GM18505 (cell line): ENCODE data around the gene PPM1G.
"Not testable (repeated sequence)": the region's sequence is repeated elsewhere in the genome, so short reads cannot be mapped to it uniquely, and the experiment has no call there.

Experiments
- ATAC-seq: cut with Tn5 transposase; IDR thresholded peaks from one replicate; pipeline ENCODE4 v1.9.1; 2021; ENCODE audit not compliant: unreplicated experiment
- POLR2A ChIP-seq: IDR thresholded peaks from 4 replicates; pipeline ENCODE4 v1.6.1; 2011; ENCODE audit warnings: borderline replicate concordance; ENCODE audit not compliant: insufficient read depth, insufficient read length; ENCODE audit errors: extremely low read depth

The PPM1G gene

GRCh38 chr2:27372937-27373336, 36.5 kb downstream of the PPM1G start:
- no peak for ATAC-seq
- no peak for TF ChIP-seq POLR2A

- TF ChIP-seq POLR2A: peak; percentile 60
- ATAC-seq: peak; percentile 34
Measured at GRCh38 chr2:27370816-27371620, 38.4 kb downstream of the PPM1G start.

- ATAC-seq: peak; percentile 89
- peak; percentile 90 for TF ChIP-seq POLR2A
Measured at GRCh38 chr2:27370026-27370815, 39.2 kb downstream of the PPM1G start, which contains the start of the genes EIF2B4 and SNX17. Gene EIF2B4, minus strand, starts transcription at chr2:27370338. Its CDS starts 24 bp downstream, at chr2:27370314. Gene SNX17, plus strand, starts transcription at chr2:27370616. Its CDS starts 128 bp downstream, at chr2:27370744.

- TF ChIP-seq POLR2A: no peak
- peak; percentile 4 for ATAC-seq
Measured at GRCh38 chr2:27369471-27370025, 39.8 kb downstream of the PPM1G start.

- TF ChIP-seq POLR2A: no peak
- ATAC-seq: no peak
Measured at GRCh38 chr2:27363933-27364332, 45.5 kb downstream of the PPM1G start.

GRCh38 chr2:27362678-27363420, 46.5 kb downstream of the PPM1G start:
- no peak for ATAC-seq

GRCh38 chr2:27356382-27357181, 52.8 kb downstream of the PPM1G start, which contains the start of gene GTF3C2:
Gene GTF3C2, minus strand, starts transcription at chr2:27356764. Its CDS starts 13,210 bp downstream, at chr2:27343554.
- TF ChIP-seq POLR2A: peak; percentile 66
- peak; percentile 80 for ATAC-seq

More at GRCh38 chr2:27362678-27363420, 46.5 kb downstream of the PPM1G start:
- TF ChIP-seq POLR2A: no peak

- no peak for TF ChIP-seq POLR2A
- ATAC-seq: peak; percentile 33
Measured at GRCh38 chr2:27356056-27356381, 53.4 kb downstream of the PPM1G start.

GRCh38 chr2:27354597-27354927, 54.8 kb downstream of the PPM1G start:
- no peak for ATAC-seq
- no peak for TF ChIP-seq POLR2A

- no peak for ATAC-seq
- TF ChIP-seq POLR2A: no peak
Measured at GRCh38 chr2:27353762-27354596, 55.4 kb downstream of the PPM1G start.

GRCh38 chr2:27353386-27353761, 56.0 kb downstream of the PPM1G start:
- not testable (repeated sequence) for ATAC-seq
